H1 (cell line): ENCODE results near the gene COQ8A. TPM values are rescaled to one million over a fixed set of nuclear protein-coding genes. Genes with fewer than 3 reads are reported as not detected.

Experiments used
- GABPA ChIP-seq: IDR thresholded peaks from 2 replicates; pipeline ENCODE4 v1.6.1; 2011; ENCODE audit warnings: mild to moderate bottlenecking, low read length, moderate library complexity, borderline replicate concordance; ENCODE audit not compliant: insufficient read depth
- RAD21 ChIP-seq, 2 experiments: IDR thresholded peaks in 1 of 2; conservative IDR thresholded peaks in 1 of 2; 2 replicates each; pipeline ENCODE4 v1.6.1; 2011; ENCODE audit warnings: low read depth in 2 of 2, low read length in 2 of 2, improper control_type of control experiment in 1 of 2, inconsistent platforms in 1 of 2, mild to moderate bottlenecking in 1 of 2, moderate library complexity in 1 of 2
- SIN3A ChIP-seq, 2 experiments: IDR thresholded peaks in 1 of 2; conservative IDR thresholded peaks in 1 of 2; 2 replicates each; pipeline ENCODE4 v1.6.1; 2011 to 2012; ENCODE audit warnings: low read length in 2 of 2, improper control_type of control experiment in 1 of 2, low read depth in 1 of 2, mild to moderate bottlenecking in 1 of 2
- SP4 ChIP-seq: IDR thresholded peaks from 2 replicates; pipeline ENCODE4 v1.6.1; 2012; ENCODE audit warnings: low read length, inconsistent platforms
- polyA plus RNA-seq, 7 experiments: library from polyadenylated mRNA; depleted of rRNA in 3 of 7; stranded (reverse) in 5 of 7; unstranded in 2 of 7; fragments of >200 nt in 5 of 7; fragments of 200-250 nt in 2 of 7; gene quantifications; 1 replicate in 5 of 7; 2 replicates in 1 of 7; 4 replicates in 1 of 7; pipeline versions ENCODE4 v1.2.1 to v1.2.3, GENCODE V29; 2011 to 2013; ENCODE audit warnings: missing spikeins in 2 of 7, mixed read lengths in 2 of 7
- total RNA-seq: library from RNA; stranded (reverse); fragmentation: NEBNext Ultra II Directional; extraction: Animal tissue kit (Norgen Biotek cat#: 25700); gene quantifications from 2 replicates; pipeline ENCODE4 v1.2.1, GENCODE V29; 2021

COQ8A gene
- total and polyA plus RNA-seq, 2 of the 8 experiments (the other 6 are each of a cell fraction or from before 2014, with no cell fraction given): 28.5 to 38.9 TPM

DNA sequence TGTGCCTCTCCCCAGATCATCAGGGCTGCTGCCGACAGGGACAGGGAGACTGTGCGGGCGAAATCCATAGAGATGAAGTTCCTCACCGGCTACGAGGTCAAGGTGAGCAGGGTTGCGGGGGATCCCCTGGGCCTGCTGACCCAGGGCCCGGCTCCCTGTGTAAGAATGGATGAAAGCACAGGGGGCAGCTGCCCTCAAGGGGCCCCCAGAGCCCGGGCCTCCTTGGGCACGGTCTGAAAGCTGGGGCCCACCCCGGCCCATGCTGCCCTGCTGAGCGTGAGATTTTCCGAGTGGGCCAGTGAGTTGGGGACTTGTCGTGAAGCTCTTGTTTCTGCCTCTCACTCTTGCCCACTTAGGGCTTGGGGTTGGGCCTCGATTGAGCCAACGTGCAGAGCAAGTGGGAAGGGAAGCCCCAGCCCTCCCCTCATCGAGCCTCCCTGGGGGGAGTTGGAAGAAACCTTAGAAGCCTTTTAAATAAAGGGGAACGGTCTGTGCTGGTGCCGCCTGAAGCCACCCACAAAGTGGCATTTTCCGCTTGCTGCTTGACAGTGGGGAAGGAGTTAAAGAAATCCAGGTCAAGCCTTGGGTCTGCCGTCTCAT lies 45.2 kb downstream of the COQ8A start (continued):
- TF ChIP-seq RAD21 (IDR thresholded peaks at IDR 0.05 in 1 of 2, conservative IDR thresholded peaks at IDR 0.05 in 1 of 2; ENCODE audit: low read depth in 2 of 2, low read length in 2 of 2) (no peak), GABPA (no peak), SP4 (no peak), SIN3A (conservative IDR thresholded peaks at IDR 0.05 in 1 of 2, IDR thresholded peaks at IDR 0.05 in 1 of 2; ENCODE audit: low read depth in 1 of 2, low read length in 2 of 2) (no peak)
